ENCODE results near the gene LHFPL3. TPM values are rescaled to one million over a fixed set of nuclear protein-coding genes. Genes with fewer than 3 reads are reported as not detected.

Gene LHFPL3
- total RNA-seq, 1 experiment from 2014 or later: not detected

DNA sequence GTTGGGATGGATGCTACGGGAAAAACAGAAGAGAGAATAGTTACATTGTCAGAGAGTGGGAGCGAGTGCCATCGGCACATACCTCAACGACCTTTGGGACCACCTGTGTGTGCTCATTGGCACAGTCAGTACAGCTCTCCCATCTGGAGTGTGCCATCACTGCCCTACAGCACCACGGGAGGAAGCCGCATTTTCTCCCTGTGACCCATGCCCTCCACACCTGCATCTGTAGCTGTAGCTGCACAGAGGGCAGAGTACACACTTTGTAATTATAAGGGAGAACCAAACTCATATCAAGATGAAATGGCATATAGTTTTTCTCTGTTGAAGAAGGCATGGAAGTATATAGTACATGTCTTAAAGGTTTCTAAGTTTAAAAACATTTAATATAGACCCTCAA lies 207.4 kb downstream of the LHFPL3 start:
- Histone ChIP-seq H2AK5ac (ENCODE audit: insufficient read length, low read length) (no peak overlapping the region), H3K4me2 (ENCODE audit: insufficient read depth, insufficient read length, low read length) (no peak overlapping the region), H3K4ac (ENCODE audit: low read depth, low read length) (no peak overlapping the region), H3K79me1 (ENCODE audit: insufficient read depth, low read depth, low read length, poor library complexity, severe bottlenecking) (no peaks in the 10 kb centered on the region), H2BK120ac (ENCODE audit: low read depth, low read length, poor library complexity, severe bottlenecking) (no peak overlapping the region), H3K27me3 (ENCODE audit: insufficient read depth, low read length) (no peaks in the 10 kb centered on the region), H3K18ac (ENCODE audit: insufficient read length, low read depth, low read length) (no peak overlapping the region), H4K8ac (replicated peaks; ENCODE audit: insufficient read length, low read depth, low read length) (no peak overlapping the region), H4K20me1 (ENCODE audit: control insufficient read depth, insufficient read depth, insufficient read length) (no peaks in the 10 kb centered on the region), H3K56ac (ENCODE audit: insufficient read length, low read depth, low read length) (no peak overlapping the region), H2BK12ac (ENCODE audit: insufficient read length, low read depth, low read length) (no peak overlapping the region), H3K14ac (ENCODE audit: insufficient read depth, low read length) (no peak overlapping the region), H3K23ac (ENCODE audit: insufficient read length, low read depth, low read length) (no peak overlapping the region), H3K4me1 (ENCODE audit: insufficient read depth, low read length) (no peaks in the 10 kb centered on the region), H2BK20ac (ENCODE audit: low read depth, low read length, poor library complexity, severe bottlenecking) (no peak overlapping the region), H3K9ac (ENCODE audit: extremely low read depth, insufficient read length, low read length) (no peak overlapping the region), H2BK15ac (ENCODE audit: low read depth, low read length) (no peak overlapping the region), H2BK5ac (ENCODE audit: insufficient read length, low read length) (no peak overlapping the region), H3K79me2 (ENCODE audit: insufficient read depth, low read length) (no peaks in the 10 kb centered on the region), H3K23me2 (ENCODE audit: insufficient read length, low read depth, low read length, poor library complexity, severe bottlenecking) (no peaks in the 10 kb centered on the region), H2AFZ (ENCODE audit: low read length) (no peak overlapping the region), H3T11ph (ENCODE audit: low read length) (no peak overlapping the region), H4K91ac (ENCODE audit: insufficient read length, low read depth, low read length) (no peak overlapping the region), H3K9me3 (ENCODE audit: control insufficient read depth, low read depth, low read length) (no peaks in the 10 kb centered on the region), H4K5ac (ENCODE audit: insufficient read length, low read depth, low read length) (no peak overlapping the region), H3K27ac (ENCODE audit: insufficient read length, low read depth, low read length) (no peak overlapping the region)
- H3K27ac Mint-ChIP-seq: no peak overlapping the region
- H3K9me3 Mint-ChIP-seq: peaks cover 0 to 6% of the 10 kb centered on the region in 2 experiments; a peak in 2 of 5 replicates
- no peaks in the 10 kb centered on the region; the same call in none of the 2 replicates for H3K27me3 Mint-ChIP-seq (ENCODE audit: low read depth)
- no peak for DNase-seq
- TF ChIP-seq CTCF (conservative IDR thresholded peaks at IDR 0.05): no peak
- peaks cover 0 to 6% (median 0%) of the 10 kb centered on the region in 3 experiments; a peak in 2 of 7 replicates for H3K36me3 Mint-ChIP-seq (ENCODE audit: insufficient read depth in 1 of 3, low read depth in 3 of 3)
- H3K4me3 Mint-ChIP-seq: no peak overlapping the region
- WGBS (ENCODE audit: extremely low coverage, insufficient read length, low lambda C conversion rate): no CpG with 5 or more reads among the region's 6 CpGs
- no peaks in the 10 kb centered on the region for H3K4me1 Mint-ChIP-seq
